GM12878 (cell line): ENCODE measurements around the gene ZNF366. TPM values are rescaled to one million over a fixed set of nuclear protein-coding genes. Genes with fewer than 3 reads are reported as not detected.

ENCODE experiments used
- ATAC-seq: fragments of 200-7000 bp; cut with Tn5 transposase; 3 replicates; pipeline ENCODE4 v1.9.1; 2020; ENCODE audit warnings: mild to moderate bottlenecking, moderate library complexity
- BruUV-seq: library from RNA; stranded (reverse); fragments of 400-500 nt; replicated peaks from 2 replicates; lab custom pipeline; 2021; lab: Mats Ljungman, UMichigan
- CTCF ChIA-PET: fragments of 300-600 bp; sonication (Branson Sonifier 250); formaldehyde crosslinking; extraction: SDS; loops from one replicate; lab custom pipeline; 2021; ENCODE audit warnings: inconsistent platforms; lab: Yijun Ruan, JAX
- POLR2A ChIA-PET: fragments of 350-600 bp; formaldehyde crosslinking; extraction: SDS; loops from one replicate; lab custom pipeline; 2021; ENCODE audit warnings: inconsistent platforms; lab: Charles Lee
- RAD21 ChIA-PET: fragments of 300-600 bp; sonication (Branson Sonifier 250); formaldehyde crosslinking; loops from one replicate; lab custom pipeline; 2023; ENCODE audit warnings: antibody characterized with exemption; ENCODE audit not compliant: unreplicated experiment; lab: Charles Lee
- SMC1A ChIA-PET: fragments of 300-600 bp; sonication (Branson Sonifier 250); formaldehyde crosslinking; loops from one replicate; lab custom pipeline; 2023; ENCODE audit not compliant: unreplicated experiment, uncharacterized antibody; lab: Charles Lee
- DNase-seq: peaks from one replicate; pipeline ENCODE4 v3.0.0-alpha.2; 2011; ENCODE audit warnings: low read depth, low spot score
- FAIRE-seq: peaks from 3 replicates; lab custom pipeline; 2011; peaks lifted over from hg19 to GRCh38; lab: Jason Lieb, UNC
- H2AFZ ChIP-seq: 2 replicates; pipeline ENCODE4 v1.6.0; 2011; ENCODE audit warnings: low read depth, low read length, control low read depth; ENCODE audit not compliant: control insufficient read depth
- H3K27ac ChIP-seq: 2 replicates; pipeline ENCODE4 v1.5.1; 2011; ENCODE audit warnings: control low read depth; ENCODE audit not compliant: control insufficient read depth, insufficient read depth
- H3K27me3 ChIP-seq, 2 experiments: replicated peaks in 1 of 2; 2 replicates each; pipeline versions ENCODE4 v1.6.0 to v1.6.1; 2011; ENCODE audit warnings: low read length in 1 of 2; ENCODE audit not compliant: control insufficient read depth in 2 of 2, insufficient read depth in 2 of 2
- H3K36me3 ChIP-seq, 2 experiments: 2 replicates each; pipeline ENCODE4 v1.5.1; 2011; ENCODE audit warnings: low read length in 1 of 2; ENCODE audit not compliant: control insufficient read depth in 2 of 2, insufficient read depth in 2 of 2
- H3K4me1 ChIP-seq: 2 replicates; pipeline ENCODE4 v1.6.1; 2011; ENCODE audit warnings: mild to moderate bottlenecking, low read length, moderate library complexity, mixed read lengths; ENCODE audit not compliant: control insufficient read depth, insufficient read depth
- H3K4me2 ChIP-seq: 2 replicates; pipeline ENCODE4 v1.6.0; 2011; ENCODE audit warnings: control low read depth; ENCODE audit not compliant: control insufficient read depth, insufficient read depth
- H3K4me3 ChIP-seq: fragments of 200-600 bp; sonication (generic); 2 replicates; pipeline ENCODE4 v1.5.1; 2016
- H3K79me2 ChIP-seq: 2 replicates; pipeline ENCODE4 v1.6.0; 2011; ENCODE audit warnings: low read length; ENCODE audit not compliant: control insufficient read depth, insufficient read depth
- H3K9ac ChIP-seq: 2 replicates; pipeline ENCODE4 v1.8.0; 2011; ENCODE audit warnings: low read length, control low read depth, mixed read lengths; ENCODE audit not compliant: control insufficient read depth, insufficient read depth
- H3K9me3 ChIP-seq: replicated peaks from 3 replicates; pipeline ENCODE4 v1.5.1; 2011; ENCODE audit warnings: mild to moderate bottlenecking, low read length; ENCODE audit not compliant: control insufficient read depth, insufficient read depth
- H4K20me1 ChIP-seq: 2 replicates; pipeline ENCODE4 v1.6.0; 2011; ENCODE audit not compliant: control insufficient read depth, insufficient read depth
- CHD1 ChIP-seq: IDR thresholded peaks from 2 replicates; pipeline ENCODE4 v1.6.1; 2012; ENCODE audit warnings: low read depth, low read length, improper control_type of control experiment
- CHD4 ChIP-seq: fragments of 200-600 bp; sonication (generic); IDR thresholded peaks from 2 replicates; pipeline ENCODE4 v1.6.1; 2016; ENCODE audit warnings: mild to moderate bottlenecking
- CREM ChIP-seq: IDR thresholded peaks from 2 replicates; pipeline ENCODE4 v1.6.1; 2014; ENCODE audit warnings: antibody characterized with exemption, low read depth
- IRF3 ChIP-seq: fragments of 450-650 bp; IDR thresholded peaks from 2 replicates; pipeline ENCODE4 v1.6.1; 2014; ENCODE audit warnings: mild to moderate bottlenecking
- KDM1A ChIP-seq: fragments of 200-600 bp; sonication (generic); IDR thresholded peaks from 2 replicates; pipeline ENCODE4 v1.6.1; 2016; ENCODE audit warnings: borderline replicate concordance
- KLF5 ChIP-seq: fragments of 450-650 bp; IDR thresholded peaks from 2 replicates; pipeline ENCODE4 v1.6.1; 2014; ENCODE audit warnings: mild to moderate bottlenecking; ENCODE audit not compliant: partially characterized antibody
- MAX ChIP-seq: IDR thresholded peaks from 2 replicates; pipeline ENCODE4 v1.6.1; 2012; ENCODE audit warnings: low read depth, low read length, improper control_type of control experiment
- NFYB ChIP-seq: IDR thresholded peaks from 2 replicates; pipeline ENCODE4 v1.6.1; 2011; ENCODE audit warnings: low read depth, mild to moderate bottlenecking, low read length, improper control_type of control experiment, moderate library complexity; ENCODE audit not compliant: insufficient read depth
- POLR2AphosphoS5 ChIP-seq: IDR thresholded peaks from 2 replicates; pipeline ENCODE4 v1.6.1; 2011; ENCODE audit warnings: mild to moderate bottlenecking, low read length, inconsistent platforms
- RAD51 ChIP-seq: fragments of 450-650 bp; IDR thresholded peaks from 2 replicates; pipeline ENCODE4 v1.6.1; 2016; ENCODE audit warnings: moderate library complexity, mild to moderate bottlenecking, inconsistent platforms
- RELB ChIP-seq: fragments of 450-650 bp; IDR thresholded peaks from 2 replicates; pipeline ENCODE4 v1.6.1; 2017; ENCODE audit warnings: low read depth, mild to moderate bottlenecking, moderate library complexity
- SMAD1 ChIP-seq: fragments of 450-650 bp; IDR thresholded peaks from 2 replicates; pipeline ENCODE4 v1.6.1; 2018; ENCODE audit warnings: mild to moderate bottlenecking, low read depth; ENCODE audit not compliant: partially characterized antibody
- TCF7 ChIP-seq: IDR thresholded peaks from 2 replicates; pipeline ENCODE4 v1.6.1; 2014; ENCODE audit warnings: antibody characterized with exemption, borderline replicate concordance
- ZBTB4 ChIP-seq: fragments of 450-650 bp; formaldehyde crosslinking; IDR thresholded peaks from 2 replicates; pipeline ENCODE4 v1.4.0; 2022; ENCODE audit warnings: mild to moderate bottlenecking, moderate library complexity
- ZNF207 ChIP-seq: fragments of 450-650 bp; IDR thresholded peaks from 2 replicates; pipeline ENCODE4 v1.6.1; 2014; ENCODE audit warnings: antibody characterized with exemption, mild to moderate bottlenecking, borderline replicate concordance
- ZZZ3 ChIP-seq: IDR thresholded peaks from 2 replicates; pipeline ENCODE4 v1.6.1; 2011; ENCODE audit warnings: low read depth; ENCODE audit not compliant: control insufficient read depth, insufficient read length
- WGBS: methylation state at CpG from one replicate; pipeline ENCODE4 v1.1.6; 2016; ENCODE audit warnings: low lambda C conversion rate; ENCODE audit not compliant: insufficient replicate concordance, insufficient coverage; ENCODE audit errors: missing lambda C conversion rate; 5-methylcytosine and 5-hydroxymethylcytosine counted together
- in situ Hi-C: fragments of 300-500 bp; cut with MboI; formaldehyde crosslinking; loops from 9 replicates; pipeline ENCODE4 v1.14.3; 2018; ENCODE audit warnings: mixed read lengths
- intact Hi-C: fragments of 100-400 bp; cut with micrococcal nuclease; formaldehyde crosslinking; loops from one replicate; pipeline ENCODE4 v1.14.2; 2022; ENCODE audit not compliant: unreplicated experiment
- polyA plus RNA-seq, 11 experiments: library from polyadenylated mRNA; depleted of rRNA in 4 of 11; unstranded in 6 of 11; stranded (reverse) in 5 of 11; fragments of >200 nt; fragmentation: Nextera tagmentation in 4 of 11; fragmentation: Illumina TruSeq in 1 of 11; extraction: Ambion mirVana in 4 of 11; extraction: Trizol in 1 of 11; gene quantifications; 1 replicate in 1 of 11; 2 replicates in 10 of 11; pipeline versions ENCODE4 v1.2.1 to v1.2.3, GENCODE V29; 2011 to 2016; ENCODE audit warnings: inconsistent platforms in 2 of 11, missing spikeins in 2 of 11, low read depth in 1 of 11
- total RNA-seq, 4 experiments: library from RNA; depleted of rRNA in 3 of 4; stranded (reverse); fragments of >200 nt in 3 of 4; fragmentation: Illumina TruSeq in 1 of 4; extraction: Trizol in 1 of 4; gene quantifications; 2 replicates each; pipeline versions ENCODE4 v1.2.1 to v1.2.3, GENCODE V29; 2013 to 2021

The ZNF366 gene
- total and polyA plus RNA-seq, 10 of the 15 experiments (the other 5 are each of a cell fraction or from before 2014, with no cell fraction given), result 0.01 to 0.18 (median 0.04) TPM; not detected in 6

- no peak for DNase-seq
- no peak overlapping the region for H3K27ac ChIP-seq
- BruUV-seq, result no TSS peak
- no peaks in the 10 kb centered on the region for H3K27me3 ChIP-seq
- POLR2A ChIA-PET, result no interaction called here
- TF ChIP-seq RAD51 (no peak), CHD4 (no peak), ZZZ3 (no peak), KDM1A (no peak), TCF7 (no peak), SMAD1 (no peak), ZNF207 (no peak), KLF5 (no peak), ZBTB4 (CRISPR knock-in tag) (no peak), CREM (no peak), CHD1 (no peak), POLR2AphosphoS5 (no peak), MAX (no peak), RELB (no peak), IRF3 (no peak), NFYB (no peak)
- H4K20me1 ChIP-seq, result no peaks in the 10 kb centered on the region
- CTCF ChIA-PET, result interaction anchor here (1.3 to 4.4 kb wide), 6 partner anchors 12 to 156 kb away, joined by 3 to 24 read pairs (median 3); no protein-coding TSS in a partner anchor
- no peak overlapping the region for H3K4me3 ChIP-seq
- RAD21 ChIA-PET, result interaction anchor here (0.6 to 1.0 kb wide), 2 partner anchors 18 to 46 kb away, joined by 3 read pairs; no protein-coding TSS in a partner anchor
- no peak overlapping the region for H2AFZ ChIP-seq
- SMC1A ChIA-PET, result interaction anchor here (0.8 to 3.5 kb wide), 8 partner anchors 8 to 145 kb away, joined by 3 to 34 read pairs (median 4); no protein-coding TSS in a partner anchor
- ATAC-seq, result no peak
- in situ Hi-C loops (loop anchor here (10.0 kb wide), 1 partner anchor 137 kb away; no protein-coding TSS in a partner anchor), intact Hi-C loops (no loop called here)
- no peak overlapping the region for H3K9ac ChIP-seq
- WGBS, result 67% methylated on average over 6 of the region's 6 CpGs
- H3K4me2 ChIP-seq, result no peak overlapping the region
- no peaks in the 10 kb centered on the region for H3K79me2 ChIP-seq
- H3K9me3 ChIP-seq, result no peaks in the 10 kb centered on the region
- no peaks in the 10 kb centered on the region for H3K36me3 ChIP-seq
- FAIRE-seq, result no peak
- H3K4me1 ChIP-seq, result peaks cover 42% of the 10 kb centered on the region
These were observed 4.8 kb upstream of the ZNF366 start for GRCh38 chr5:72511774-72512592.
